GM21529 (cell line): ENCODE results near the gene FHDC1.

Experiments used
- ATAC-seq: cut with Tn5 transposase; IDR thresholded peaks from one replicate; pipeline ENCODE4 v1.9.1; 2021; ENCODE audit not compliant: unreplicated experiment

Gene FHDC1

DNA sequence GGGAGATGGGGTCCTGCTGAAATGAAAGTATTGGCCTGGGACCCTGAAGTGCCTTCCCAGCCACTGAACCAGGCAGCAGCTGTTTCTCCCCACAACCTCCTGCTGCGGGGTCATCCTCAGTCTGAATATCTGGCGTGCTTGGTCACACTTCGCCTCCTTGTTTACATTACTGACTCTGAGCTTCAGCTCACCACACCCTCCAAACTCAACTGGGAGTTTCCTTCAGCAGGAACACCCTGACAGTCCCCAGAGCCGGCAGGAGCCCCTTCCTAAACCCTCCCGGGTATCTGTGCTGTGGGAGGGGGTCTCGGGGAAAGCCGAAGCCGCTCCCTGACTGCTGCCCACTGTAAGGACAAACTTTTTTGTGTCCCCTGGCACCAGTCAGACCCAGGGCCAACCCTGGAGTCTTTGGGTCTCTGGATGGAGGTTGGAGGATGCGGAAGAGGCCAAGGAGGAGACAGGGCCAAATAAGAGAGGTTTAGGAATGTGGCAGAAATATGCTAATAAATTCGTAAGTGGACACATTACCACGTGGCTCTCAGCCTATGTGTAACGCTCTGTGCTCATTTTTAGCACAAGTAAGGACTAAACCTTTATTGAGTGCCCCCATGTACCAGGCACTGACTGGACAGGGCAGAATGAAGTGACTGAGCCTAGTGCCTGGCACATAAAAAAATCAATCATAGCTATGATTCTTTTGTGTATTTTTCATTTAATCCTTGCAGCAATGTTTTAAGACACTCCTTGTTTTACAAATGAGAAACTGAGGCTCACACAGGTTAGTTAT, 20.7 kb downstream of the FHDC1 start:
- ATAC-seq, result no peak

DNA sequence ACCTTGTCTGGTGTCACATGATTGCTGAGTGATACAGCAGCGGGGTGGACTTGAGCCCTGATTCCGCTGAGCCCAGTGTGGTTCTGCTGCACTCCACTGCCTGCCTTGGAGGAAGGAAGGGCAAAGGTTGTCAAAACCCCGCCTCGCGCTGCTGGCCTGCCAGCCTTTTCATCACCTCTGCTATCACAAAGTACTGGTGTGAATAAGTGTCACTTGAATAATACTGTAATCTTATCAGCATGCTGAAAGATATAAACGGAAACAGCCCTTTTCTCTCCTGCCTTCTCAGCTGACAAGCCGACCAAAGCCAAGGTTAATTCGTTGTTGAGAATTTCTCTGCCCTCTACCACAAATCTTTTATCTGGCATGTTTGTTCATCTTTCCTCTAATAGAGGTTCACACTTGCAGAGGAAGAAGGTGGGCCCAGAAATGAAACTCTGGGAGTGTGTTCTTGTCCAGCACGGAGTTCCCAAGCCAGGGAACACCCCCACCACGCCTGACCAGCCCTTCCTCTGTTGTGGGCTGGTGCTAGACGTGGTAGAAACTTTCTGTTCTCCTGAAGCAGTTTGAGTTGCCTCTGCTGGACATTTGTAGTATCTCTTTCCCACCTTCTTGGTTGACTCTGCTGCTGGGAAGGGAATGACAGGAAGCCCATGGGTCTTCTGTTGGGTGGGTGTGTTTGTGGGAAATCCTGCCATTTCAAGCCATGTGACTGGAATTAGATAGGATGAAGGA, 21.5 kb downstream of the FHDC1 start:
- ATAC-seq, result no peak

DNA sequence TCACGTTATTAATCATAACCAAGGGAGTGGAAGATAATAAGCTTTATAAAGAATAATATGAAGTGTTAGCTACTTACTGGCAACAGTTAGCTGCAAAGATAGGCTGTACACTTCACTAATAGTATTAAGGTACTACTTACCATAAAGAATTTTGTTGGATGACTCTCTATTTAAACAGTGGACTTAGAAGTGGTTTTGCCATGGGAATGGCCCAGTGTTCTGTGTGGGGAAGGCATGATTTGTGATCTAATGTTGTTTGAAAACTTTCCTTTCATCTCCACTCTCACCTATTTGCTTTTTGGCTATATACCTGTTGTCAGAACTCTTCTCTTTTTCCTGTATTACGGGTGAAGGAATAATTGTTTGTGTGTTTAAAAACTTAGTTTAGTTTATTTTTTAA, 23.0 kb downstream of the FHDC1 start:
- ATAC-seq, result no peak

DNA sequence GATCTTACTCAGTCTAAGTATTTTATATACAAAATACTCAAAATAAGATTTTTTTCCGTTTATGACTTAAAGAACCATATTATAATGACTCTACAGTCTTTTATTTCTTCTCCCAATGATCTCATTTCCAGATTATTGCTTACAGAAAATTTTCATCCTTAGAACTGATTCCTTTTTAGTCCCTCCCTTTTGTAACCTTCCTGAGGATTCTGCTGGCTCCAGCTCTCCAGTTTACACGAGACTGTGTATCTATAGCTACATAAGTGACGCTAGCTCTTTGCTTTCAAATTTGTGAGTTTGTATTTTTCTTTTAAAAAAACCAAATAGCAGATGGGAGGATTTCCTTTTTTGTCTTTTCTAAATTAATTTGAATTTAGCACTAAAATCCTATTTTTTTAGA, 24.0 kb downstream of the FHDC1 start:
- no peak for ATAC-seq

DNA sequence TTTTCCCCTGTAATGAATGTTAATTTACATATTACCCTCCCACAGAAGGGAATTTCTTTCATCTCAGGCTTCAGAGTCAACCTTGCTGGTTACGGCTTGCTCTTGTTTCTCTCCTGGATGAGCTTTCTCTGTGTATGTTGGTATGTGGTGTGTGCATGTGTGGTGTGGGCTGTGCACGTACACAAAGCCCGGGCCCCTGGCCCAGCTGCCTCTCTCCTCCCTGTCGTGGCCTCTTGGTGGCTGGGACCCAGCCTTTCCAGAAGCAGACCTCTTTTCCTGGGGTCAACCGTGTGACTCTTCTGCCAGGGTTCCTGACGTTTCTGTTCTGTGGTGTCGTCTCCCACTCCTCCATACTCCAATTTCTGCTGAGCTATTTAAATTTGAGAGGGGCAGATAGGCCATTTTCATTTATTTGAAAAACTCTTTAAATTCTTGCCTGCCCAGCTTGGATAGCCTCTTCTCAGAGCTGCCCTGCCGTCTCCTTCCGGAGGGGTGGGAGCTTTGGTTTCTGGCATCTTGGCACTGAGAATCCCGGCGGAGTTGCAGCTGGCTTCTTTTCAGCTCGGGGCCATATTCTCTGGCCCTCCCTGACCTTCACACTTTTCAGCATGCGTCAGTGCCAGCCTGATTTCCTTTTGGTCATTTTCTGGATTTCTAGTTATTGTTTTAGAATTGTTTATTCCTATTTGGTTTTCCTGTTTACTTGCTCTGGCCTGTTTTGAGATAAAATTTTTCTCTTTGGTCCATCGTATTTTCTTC, 25.1 kb downstream of the FHDC1 start:
- no peak for ATAC-seq

DNA sequence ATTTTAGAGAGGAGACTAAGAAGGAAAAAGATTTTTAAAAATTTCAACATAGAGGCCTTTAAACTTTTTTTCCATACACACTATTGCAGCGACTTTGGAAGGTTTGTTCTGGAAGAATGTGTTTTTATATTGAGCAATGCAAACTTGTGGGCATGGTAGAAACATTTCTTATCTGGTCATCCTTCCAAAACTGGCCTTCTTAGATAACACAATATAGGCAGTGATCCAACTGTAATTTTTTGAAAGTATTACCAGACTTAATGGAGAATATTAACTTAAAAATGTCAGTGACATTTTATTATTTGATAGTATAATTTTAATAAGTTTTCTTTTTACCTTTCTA, 25.6 kb downstream of the FHDC1 start:
- ATAC-seq, result no peak

DNA sequence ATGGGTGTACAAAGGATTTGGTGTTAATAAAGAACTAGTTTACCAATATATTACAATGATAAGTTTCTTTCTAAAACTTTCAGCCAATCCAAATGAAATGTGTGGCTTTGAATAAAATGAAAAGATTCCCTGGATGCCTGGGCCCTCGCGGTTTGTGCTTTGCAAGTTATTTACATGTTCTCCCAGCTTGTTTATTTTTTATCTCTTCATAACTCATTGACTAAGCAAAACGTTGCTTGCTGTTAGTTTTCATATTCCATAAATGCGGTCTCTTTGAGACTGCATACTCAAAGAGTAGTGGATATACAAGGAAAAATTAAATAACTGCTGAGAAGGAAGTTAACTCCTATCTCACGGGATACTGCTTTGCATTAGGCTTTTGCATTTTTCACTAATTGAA, 26.0 kb downstream of the FHDC1 start:
- ATAC-seq, result no peak

DNA sequence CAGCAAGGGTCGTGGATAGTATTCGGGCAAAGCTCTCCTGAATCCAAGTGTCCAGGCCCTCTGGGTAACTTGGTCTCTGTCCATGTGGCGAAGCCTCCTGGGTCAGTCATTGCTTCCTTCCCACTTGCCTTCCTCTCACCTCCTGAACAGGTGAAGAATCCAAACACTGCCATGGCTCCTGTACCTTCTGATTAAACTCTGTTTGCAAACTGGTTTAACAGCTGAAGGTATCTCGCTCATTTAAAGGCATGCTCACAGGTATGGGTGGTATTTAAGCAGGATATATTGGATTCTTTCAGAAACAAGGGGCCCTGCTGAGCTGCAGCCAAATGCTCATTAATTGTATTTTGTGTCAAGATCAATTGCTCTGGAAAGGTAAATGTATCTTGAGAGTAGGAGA, 28.2 kb downstream of the FHDC1 start:
- no peak for ATAC-seq

DNA sequence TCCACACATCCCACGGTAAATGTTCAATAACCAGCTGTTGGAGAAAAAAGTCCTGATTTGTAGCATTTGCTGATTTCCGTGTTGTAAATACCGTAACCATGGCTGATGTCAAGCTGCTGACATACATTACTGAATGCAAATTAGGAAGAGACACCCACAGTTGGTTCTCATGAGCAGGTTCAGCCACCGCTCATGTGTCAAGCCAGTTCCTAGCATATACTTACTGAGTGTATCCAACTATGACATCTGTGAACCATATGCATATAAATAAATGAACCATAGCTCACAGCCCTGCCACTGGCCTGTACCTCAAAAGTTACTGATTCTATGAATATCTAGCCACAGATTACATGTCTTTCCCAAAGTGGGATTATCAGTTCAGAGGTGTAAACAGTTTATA, 29.5 kb downstream of the FHDC1 start:
- peak; percentile 57 for ATAC-seq

DNA sequence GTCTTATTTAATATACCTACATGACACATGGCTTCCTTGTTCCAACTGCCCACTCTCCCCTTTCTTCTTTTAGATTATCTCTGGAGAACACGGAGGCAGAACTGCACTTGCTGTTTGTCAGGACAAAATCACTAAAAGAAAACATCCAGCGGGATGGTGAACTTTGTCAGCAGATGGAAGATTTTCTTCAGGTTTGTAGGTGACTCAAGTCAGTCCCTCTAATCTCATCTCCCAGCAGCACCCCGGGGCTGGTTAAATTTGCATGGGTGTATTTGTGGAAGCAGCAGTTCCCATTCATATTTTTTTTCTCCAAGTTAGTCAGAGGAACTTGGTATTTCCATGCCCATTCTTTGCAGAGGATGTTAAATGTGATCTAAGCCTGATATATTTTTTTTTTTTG, 31.8 kb downstream of the FHDC1 start:
- ATAC-seq, result no peak

DNA sequence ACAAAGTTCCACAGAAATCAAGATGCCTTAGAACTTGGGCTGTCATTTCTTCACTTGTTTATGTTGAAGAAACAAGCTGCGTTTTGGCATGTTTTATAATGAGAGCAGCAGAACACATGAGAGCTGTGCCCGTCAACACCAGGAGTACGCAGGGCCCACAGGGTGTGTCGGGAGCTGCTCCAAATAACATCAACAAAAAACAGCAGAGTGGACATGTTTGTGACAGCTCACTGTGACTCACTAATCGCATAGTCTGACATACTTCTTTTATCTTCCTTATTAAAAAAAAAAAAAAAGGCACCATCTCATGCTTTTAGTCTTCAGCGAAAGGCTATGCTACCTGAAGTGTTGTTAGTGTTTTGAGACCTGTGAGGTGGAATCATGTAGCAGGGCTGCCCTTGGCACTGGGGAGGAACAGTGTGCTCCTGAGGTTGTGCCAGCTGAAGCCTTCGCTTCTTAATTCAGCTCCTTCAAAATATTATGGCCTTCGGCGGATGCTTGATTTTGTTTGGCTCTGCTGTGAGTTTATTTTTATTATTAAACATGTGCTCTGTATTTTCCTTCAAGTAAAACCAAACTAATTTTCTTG, 32.8 kb downstream of the FHDC1 start:
- ATAC-seq, result no peak

DNA sequence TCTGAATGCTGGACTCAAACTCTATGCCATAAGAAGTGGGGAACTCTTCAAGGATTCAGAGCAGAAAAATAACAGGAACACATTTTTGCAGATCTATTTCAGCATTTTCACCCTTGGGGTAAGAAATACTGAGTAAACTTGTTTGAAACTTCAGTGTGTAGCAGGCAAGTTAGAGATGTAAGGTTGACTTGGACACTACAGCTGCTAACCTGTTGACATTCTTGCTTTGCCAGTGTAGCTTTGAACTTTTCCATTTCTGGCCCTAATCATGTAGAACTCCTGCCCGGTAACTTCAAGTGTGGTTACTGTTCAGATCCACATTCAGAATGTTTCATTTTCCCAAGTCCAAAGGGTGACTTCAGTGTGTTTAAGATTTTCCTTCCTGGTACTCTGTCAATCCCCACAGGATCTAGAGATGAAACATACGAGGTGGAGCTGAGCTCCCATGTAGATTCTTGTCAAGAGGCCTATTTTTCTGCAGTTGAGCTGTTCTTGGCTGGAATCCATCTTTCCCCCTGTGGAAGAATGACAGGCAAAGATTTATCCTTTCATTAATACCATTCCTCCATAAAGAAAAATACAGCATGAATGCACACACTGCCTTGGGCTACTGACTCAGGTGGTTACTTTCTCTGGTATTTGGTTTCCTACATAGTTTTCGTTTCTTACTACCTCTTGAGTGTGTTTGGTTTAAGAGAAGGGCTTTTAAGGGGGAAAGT, 34.1 kb downstream of the FHDC1 start:
- ATAC-seq, result no peak

DNA sequence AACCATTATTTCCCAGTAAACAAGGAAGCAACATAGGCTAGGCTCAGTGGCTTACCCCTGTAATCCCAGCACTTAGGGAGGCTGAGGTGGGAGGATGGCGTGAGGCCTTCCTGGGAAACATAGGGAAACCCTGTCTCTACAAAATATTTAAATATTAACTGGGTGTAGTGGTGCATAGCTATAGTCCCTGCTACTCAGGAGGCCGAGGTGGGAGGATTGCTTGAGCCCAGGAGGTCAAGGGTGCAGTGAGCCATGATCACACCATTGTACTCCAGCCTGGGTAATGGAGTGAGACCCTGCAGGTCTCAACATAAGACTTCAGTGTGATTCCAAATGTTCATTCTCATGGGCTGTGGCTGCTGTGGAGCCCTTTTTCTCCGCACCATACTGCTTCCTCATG, 34.9 kb downstream of the FHDC1 start:
- no peak for ATAC-seq

DNA sequence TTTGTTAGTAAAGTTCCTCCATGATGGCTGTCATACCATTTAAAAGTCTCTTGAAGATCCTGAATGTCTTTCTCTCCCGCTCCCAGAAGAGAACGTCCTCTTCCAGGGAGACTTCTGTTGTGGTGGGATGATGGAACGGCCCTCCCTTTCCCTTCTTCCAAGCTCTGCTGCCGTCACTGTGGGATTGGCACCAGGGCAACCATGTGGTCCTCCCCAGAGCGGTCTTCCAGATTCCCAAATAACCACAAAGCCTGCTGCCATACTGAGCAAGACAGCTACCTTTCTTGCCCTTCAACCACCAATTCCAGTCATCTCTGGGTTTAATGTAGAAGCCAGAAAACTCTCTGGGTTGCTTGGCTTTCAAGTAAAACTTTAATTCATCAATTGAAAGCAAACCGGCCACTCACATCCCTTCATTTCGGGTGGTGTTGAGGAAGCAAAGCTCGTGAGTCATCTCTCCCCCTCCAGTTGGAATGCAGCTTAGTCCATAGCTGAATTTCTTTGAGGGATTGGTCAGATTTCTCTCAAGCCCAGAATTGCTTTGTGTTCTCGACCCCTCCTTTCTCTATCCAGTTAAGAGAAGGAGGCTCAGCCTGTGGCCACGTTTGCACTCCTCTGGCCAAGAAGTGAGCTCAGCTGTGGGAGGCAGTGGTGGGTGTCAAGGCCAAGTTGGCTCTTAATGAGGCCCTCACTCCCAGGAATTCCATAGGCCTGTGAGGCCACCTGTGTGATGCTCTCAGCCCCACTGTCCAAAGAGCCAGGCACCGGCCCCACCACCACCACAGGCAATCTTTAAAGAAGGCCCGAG, 36.9 kb downstream of the FHDC1 start:
- ATAC-seq, result no peak

DNA sequence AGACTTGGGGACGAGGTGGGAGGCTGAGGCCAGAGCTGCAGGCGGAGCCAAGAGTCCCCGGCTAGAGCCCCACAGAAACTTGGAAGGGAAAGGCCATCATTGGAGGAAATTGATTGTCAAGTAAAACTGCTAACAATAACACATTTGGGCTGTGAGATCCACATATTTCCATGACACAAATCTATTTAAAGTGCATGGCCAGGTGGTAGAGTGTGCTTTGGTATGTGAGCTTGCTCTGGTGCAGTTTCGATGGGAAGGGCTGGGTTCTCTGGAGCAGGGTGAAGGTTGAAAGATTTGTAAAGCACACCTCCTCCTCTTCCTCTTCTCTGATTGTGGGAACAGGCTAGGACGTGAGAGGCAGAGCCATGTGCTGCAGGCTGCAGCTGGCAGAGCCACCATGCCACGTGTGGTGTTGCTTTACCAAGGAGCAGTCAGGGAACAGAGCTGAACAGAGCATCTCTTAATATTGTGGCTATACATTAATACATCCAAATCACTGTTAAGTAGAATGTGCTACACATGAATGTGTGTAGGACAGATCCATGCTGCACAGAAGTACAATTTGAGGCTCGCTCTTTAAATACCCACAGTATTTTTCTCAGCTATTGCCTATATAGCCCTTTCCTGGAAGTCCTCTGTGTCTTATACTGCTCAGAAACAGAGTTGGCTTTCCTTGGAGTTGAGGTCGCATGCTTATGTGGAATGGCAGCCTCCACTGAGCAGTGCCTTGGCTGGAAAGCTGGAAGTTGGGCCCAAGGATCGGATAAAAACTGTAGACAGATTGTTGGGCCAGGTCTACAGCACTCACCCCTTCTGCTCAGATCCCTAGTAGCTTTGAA, 37.7 kb downstream of the FHDC1 start:
- no peak for ATAC-seq

DNA sequence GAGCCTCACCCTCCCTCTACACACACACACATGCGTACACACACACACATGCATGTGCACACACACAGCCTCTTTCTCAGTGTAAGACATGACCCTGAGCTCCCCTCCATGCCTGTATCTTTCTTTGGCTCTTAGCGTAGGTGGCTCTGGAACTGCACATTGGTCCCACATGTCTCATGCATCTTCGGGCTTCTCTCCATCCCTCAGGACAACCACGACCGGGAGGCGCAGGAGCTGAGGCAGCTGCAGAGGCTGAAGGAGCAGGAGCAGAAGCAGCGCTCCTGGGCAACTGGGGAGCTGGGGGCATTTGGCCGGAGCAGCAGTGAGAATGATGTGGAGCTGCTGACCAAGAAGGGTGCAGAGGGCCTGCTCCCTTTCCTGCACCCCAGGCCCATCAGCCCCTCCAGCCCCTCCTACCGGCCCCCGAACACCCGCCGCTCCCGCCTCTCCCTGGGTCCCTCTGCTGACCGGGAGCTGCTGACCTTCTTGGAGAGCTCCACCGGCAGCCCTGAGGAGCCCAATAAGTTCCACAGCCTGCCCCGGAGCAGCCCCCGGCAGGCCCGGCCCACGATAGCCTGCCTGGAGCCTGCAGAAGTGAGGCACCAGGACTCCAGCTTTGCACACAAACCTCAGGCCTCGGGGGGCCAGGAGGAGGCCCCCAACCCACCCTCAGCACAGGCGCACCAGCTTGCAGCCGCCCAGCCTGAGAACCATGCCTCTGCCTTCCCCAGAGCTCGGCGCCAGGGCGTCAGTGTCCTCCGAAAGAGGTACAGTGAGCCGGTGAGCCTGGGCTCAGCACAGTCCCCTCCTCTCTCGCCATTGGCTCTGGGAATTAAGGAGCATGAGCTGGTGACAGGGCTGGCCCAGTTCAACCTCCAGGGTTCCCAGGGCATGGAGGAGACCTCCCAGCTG, 38.6 kb downstream of the FHDC1 start:
- no peak for ATAC-seq

DNA sequence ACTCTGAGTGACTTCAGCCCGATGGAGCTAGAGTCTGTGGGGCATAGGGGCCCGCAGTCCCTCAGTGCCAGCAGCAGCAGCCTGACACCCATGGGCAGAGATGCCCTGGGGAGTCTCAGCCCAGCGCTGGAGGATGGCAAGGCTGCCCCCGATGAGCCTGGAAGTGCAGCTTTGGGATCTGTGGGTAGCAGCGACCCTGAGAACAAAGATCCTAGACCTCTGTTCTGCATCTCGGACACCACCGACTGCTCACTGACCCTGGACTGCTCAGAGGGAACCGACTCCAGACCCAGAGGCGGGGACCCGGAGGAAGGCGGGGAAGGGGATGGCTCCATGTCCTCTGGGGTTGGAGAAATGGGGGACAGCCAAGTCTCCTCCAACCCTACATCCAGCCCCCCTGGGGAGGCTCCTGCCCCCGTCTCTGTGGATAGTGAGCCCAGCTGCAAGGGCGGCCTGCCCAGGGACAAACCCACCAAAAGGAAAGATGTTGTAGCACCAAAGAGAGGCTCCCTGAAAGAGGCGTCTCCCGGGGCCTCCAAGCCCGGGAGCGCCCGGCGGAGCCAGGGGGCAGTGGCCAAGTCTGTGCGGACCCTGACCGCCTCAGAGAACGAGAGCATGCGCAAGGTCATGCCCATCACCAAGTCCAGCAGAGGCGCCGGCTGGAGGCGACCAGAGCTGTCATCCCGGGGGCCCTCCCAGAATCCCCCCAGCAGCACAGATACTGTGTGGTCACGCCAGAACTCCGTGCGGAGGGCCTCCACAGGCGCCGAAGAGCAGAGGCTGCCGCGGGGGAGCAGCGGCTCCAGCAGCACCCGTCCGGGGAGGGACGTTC, 39.5 kb downstream of the FHDC1 start:
- ATAC-seq, result no peak
